Heart left ventricle (tissue), 13 donors: ENCODE results near the gene CCDC28B.

Experiments
- CTCF ChIP-seq, 12 donors: fragments of 200-600 bp; sonication (generic) in 4 of 12; IDR thresholded peaks; one replicate each; pipeline versions ENCODE4 v1.5.0 to v1.8.0; 2018 to 2022; ENCODE audit warnings: antibody characterized with exemption in 12 of 12, mild to moderate bottlenecking in 5 of 12
- POLR2A ChIP-seq, 2 donors: fragments of 450-650 bp; IDR thresholded peaks; one replicate each; pipeline ENCODE4 v1.6.1; 2017; ENCODE audit warnings: antibody characterized with exemption in 2 of 2, mild to moderate bottlenecking in 2 of 2, moderate library complexity in 2 of 2
- donor health status: ischemic (EF 13 %, LVEDD 7.1; RV severe dilation, severe dysfunction).
- donor health status: DM: no; HTN: yes; CAD: no.
- donor health status: DM: no; HTN: no; CAD: no.
- donor health status: ischemic (EF 25% LVEDD 6.9; RV normal size, moderate dysfunction).
- donor health status: ischemic (EF 25% LVEDD 5.7; RV mildly dilated, moderate dysfunction).
- donor health status: ischemic (EF 35%, LVEDD 5.7; RV mildly dilated, moderate dysfunction).
- donor health status: nonischemic (EF 11% LVEDD 7.7; RV severe dilation, severe dysfunction).
- donor health status: DM: yes; HTN: yes; CAD: no.
- donor health status: PGD.
- donor health status: ischemic (EF 29% LVEDD 5.4; RV normal size, mild dysfunction).
- donor health status: nonischemic (EF 23%, LVEDD 6.1; RV moderate dilation, normal function).

GRCh38 chr1:32232558-32233304, 32.3 kb downstream of the CCDC28B start:
- no peak for TF ChIP-seq CTCF (IDR thresholded peaks at IDR 0.05)
- TF ChIP-seq POLR2A (IDR thresholded peaks at IDR 0.05): no peak
